ENCODE results near the gene ELF5. TPM values are rescaled to one million over a fixed set of nuclear protein-coding genes. Genes with fewer than 3 reads are reported as not detected.

ELF5 gene
- total and polyA plus RNA-seq, 10 of the 15 experiments (the other 5 are each of a cell fraction or from before 2014, with no cell fraction given) = not detected

- Histone ChIP-seq H3K79me2 (ENCODE audit: control insufficient read depth, insufficient read depth, low read length) (no peaks in the 10 kb centered on the region), H3K9me3 (replicated peaks; ENCODE audit: control insufficient read depth, insufficient read depth, low read length) (peaks cover 1% of the 10 kb centered on the region; the same call in 2 of the 3 replicates), H4K20me1 (ENCODE audit: control insufficient read depth, insufficient read depth) (no peaks in the 10 kb centered on the region; the same call in 1 of the 2 replicates), H3K27me3 (replicated peaks in 1 of 2; ENCODE audit: control insufficient read depth in 2 of 2, insufficient read depth in 2 of 2, low read length in 1 of 2) (peaks cover 0 to 2% of the 10 kb centered on the region in 2 experiments; a peak in 2 of 4 replicates), H3K4me3 (no peak overlapping the region), H3K4me1 (ENCODE audit: control insufficient read depth, insufficient read depth, low read length) (no peaks in the 10 kb centered on the region), H3K4me2 (ENCODE audit: control insufficient read depth, insufficient read depth) (no peak overlapping the region), H3K27ac (ENCODE audit: control insufficient read depth, insufficient read depth) (no peak overlapping the region), H3K36me3 (ENCODE audit: control insufficient read depth in 2 of 2, insufficient read depth in 2 of 2, low read length in 1 of 2) (no peaks in the 10 kb centered on the region), H3K9ac (ENCODE audit: control insufficient read depth, insufficient read depth, low read length) (no peak overlapping the region), H2AFZ (ENCODE audit: control insufficient read depth, low read depth, low read length) (no peak overlapping the region)
- TF ChIP-seq SMAD1 (IDR thresholded peaks at IDR 0.05; ENCODE audit: low read depth, partially characterized antibody) = no peak
- no peak for TF ChIP-seq NR2C2 (IDR thresholded peaks at IDR 0.05; ENCODE audit: borderline replicate concordance, control insufficient read depth, insufficient read length, low read depth)
- BruUV-seq (replicated peaks) = no TSS peak
- ChIA-PET SMC1A (ENCODE audit: uncharacterized antibody, unreplicated experiment) (no interaction called here), POLR2A (no interaction called here), CTCF (no interaction called here), RAD21 (ENCODE audit: unreplicated experiment) (interaction anchor here (0.7 kb wide), 1 partner anchor 199 kb away, joined by 3 read pairs; no protein-coding TSS in a partner anchor)
- ATAC-seq = no peak
- intact Hi-C loops (cut with micrococcal nuclease; ENCODE audit: unreplicated experiment) (no loop called here), in situ Hi-C loops (cut with MboI) (no loop called here)
- no peak for FAIRE-seq
- 17% methylated on average over 1 of the region's 1 CpG for WGBS (ENCODE audit: insufficient coverage, insufficient replicate concordance, low lambda C conversion rate, missing lambda C conversion rate)
- DNase-seq (ENCODE audit: low read depth, low spot score) = no peak
These were observed 24.0 kb upstream of the ELF5 start for GRCh38 chr11:34537636-34538035.

DNA sequence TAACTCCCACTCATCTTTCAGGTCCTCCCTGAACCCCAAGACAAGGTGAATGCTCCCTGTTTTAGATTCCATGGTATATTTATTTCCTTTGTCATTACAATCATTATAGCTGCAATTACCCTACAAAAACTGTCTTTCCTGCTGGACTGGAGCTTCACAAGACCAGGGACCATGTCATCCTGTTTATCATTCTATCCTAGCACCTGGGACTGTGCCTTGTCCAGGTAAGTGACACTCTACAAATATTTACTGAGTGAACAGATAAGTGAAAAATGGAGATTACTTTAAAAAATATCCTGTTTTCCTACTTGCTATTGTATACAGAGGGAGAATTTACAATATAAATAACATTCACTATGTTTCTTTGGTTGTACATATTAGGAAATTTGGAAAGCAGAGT lies 22.5 kb upstream of the ELF5 start:
- H3K27me3 ChIP-seq (replicated peaks in 1 of 2; ENCODE audit: control insufficient read depth in 2 of 2, insufficient read depth in 2 of 2, low read length in 1 of 2) = no peaks in the 10 kb centered on the region
- no peak overlapping the region for H3K27ac ChIP-seq (ENCODE audit: control insufficient read depth, insufficient read depth)
- H3K9ac ChIP-seq (ENCODE audit: control insufficient read depth, insufficient read depth, low read length) = no peak overlapping the region
- no peaks in the 10 kb centered on the region; the same call in 1 of the 2 replicates for H4K20me1 ChIP-seq (ENCODE audit: control insufficient read depth, insufficient read depth)
- ChIA-PET POLR2A (interaction anchor here (0.6 kb wide), 2 partner anchors 50 to 110 kb away, joined by 3 read pairs; no protein-coding TSS in a partner anchor), RAD21 (ENCODE audit: unreplicated experiment) (no interaction called here), SMC1A (ENCODE audit: uncharacterized antibody, unreplicated experiment) (no interaction called here), CTCF (no interaction called here)
- in situ Hi-C loops (cut with MboI) (no loop called here), intact Hi-C loops (cut with micrococcal nuclease; ENCODE audit: unreplicated experiment) (no loop called here)
- H3K4me3 ChIP-seq = no peak overlapping the region
- TF ChIP-seq BMI1 (IDR thresholded peaks at IDR 0.05; ENCODE audit: borderline replicate concordance) (no peak), RCOR1 (conservative IDR thresholded peaks at IDR 0.05; ENCODE audit: low read depth, low read length) (no peak), ZZZ3 (IDR thresholded peaks at IDR 0.05; ENCODE audit: control insufficient read depth, insufficient read length, low read depth) (no peak), CBFB (IDR thresholded peaks at IDR 0.05; ENCODE audit: low read depth) (no peak), RAD51 (IDR thresholded peaks at IDR 0.05) (no peak), KLF5 (IDR thresholded peaks at IDR 0.05; ENCODE audit: partially characterized antibody) (no peak), TAF1 (IDR thresholded peaks at IDR 0.05; ENCODE audit: borderline replicate concordance, low read depth, low read length) (no peak), EZH2 (IDR thresholded peaks at IDR 0.05; ENCODE audit: borderline replicate concordance, control insufficient read depth, low read depth, low read length) (no peak), NRF1 (conservative IDR thresholded peaks at IDR 0.05; ENCODE audit: low read depth, low read length) (no peak)
- no peaks in the 10 kb centered on the region for H3K36me3 ChIP-seq (ENCODE audit: control insufficient read depth in 2 of 2, insufficient read depth in 2 of 2, low read length in 1 of 2)
- no TSS peak for BruUV-seq (replicated peaks)
- ATAC-seq (no peak), FAIRE-seq (no peak), DNase-seq (ENCODE audit: low read depth, low spot score) (no peak)
- H2AFZ ChIP-seq (ENCODE audit: control insufficient read depth, low read depth, low read length) = no peak overlapping the region
- H3K4me2 ChIP-seq (ENCODE audit: control insufficient read depth, insufficient read depth) = no peak overlapping the region
- no peaks in the 10 kb centered on the region for H3K4me1 ChIP-seq (ENCODE audit: control insufficient read depth, insufficient read depth, low read length)
- H3K79me2 ChIP-seq (ENCODE audit: control insufficient read depth, insufficient read depth, low read length) = no peaks in the 10 kb centered on the region
- H3K9me3 ChIP-seq (replicated peaks; ENCODE audit: control insufficient read depth, insufficient read depth, low read length) = peaks cover 1% of the 10 kb centered on the region; the same call in 2 of the 3 replicates
